HG02870 (cell line): ENCODE results near the gene MACROD1.
"Not testable (repeated sequence)": the region's sequence is repeated elsewhere in the genome, so short reads cannot be mapped to it uniquely, and the experiment has no call there.

Experiments used
- ATAC-seq: cut with Tn5 transposase; IDR thresholded peaks from one replicate; pipeline ENCODE4 v1.9.1; 2021; ENCODE audit warnings: mild to moderate bottlenecking, moderate library complexity; ENCODE audit not compliant: unreplicated experiment

The MACROD1 gene

DNA sequence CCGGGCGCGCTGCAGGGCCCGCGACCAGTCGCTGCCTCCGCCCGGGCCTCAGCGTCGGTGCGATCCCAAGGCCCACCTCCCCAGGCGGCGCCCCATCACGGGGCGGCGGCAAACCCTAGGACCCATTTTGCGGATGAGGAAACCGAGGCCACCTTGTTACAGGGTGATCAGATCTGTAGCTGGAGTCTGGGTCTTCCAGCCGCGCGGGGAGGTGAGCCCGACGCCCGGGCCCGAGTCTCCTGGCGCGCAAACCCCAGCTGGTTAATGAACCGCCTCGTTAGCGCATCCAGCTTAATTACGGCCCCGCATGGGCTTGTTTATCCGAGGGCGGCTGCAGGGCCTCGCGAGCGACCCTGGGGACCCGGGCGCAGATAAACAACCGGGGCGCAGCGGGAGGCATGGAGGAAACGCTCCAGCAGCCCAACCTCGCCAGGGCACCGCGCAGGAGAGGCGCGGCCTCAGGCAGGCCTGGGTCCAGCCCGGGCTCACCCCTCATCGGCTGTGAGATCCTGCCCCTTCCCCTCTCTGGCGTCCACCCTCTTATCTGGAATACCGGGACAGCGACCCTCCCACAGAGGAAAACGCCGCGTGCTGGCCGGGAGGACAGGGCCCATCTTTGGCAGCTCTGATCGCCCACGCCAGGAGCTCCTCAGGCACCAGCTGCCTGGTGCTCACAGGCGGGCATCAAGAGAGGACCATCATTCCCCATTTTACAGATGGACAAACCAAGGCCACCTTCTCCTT is 165.0 kb downstream of the MACROD1 start:
- no peak for ATAC-seq

DNA sequence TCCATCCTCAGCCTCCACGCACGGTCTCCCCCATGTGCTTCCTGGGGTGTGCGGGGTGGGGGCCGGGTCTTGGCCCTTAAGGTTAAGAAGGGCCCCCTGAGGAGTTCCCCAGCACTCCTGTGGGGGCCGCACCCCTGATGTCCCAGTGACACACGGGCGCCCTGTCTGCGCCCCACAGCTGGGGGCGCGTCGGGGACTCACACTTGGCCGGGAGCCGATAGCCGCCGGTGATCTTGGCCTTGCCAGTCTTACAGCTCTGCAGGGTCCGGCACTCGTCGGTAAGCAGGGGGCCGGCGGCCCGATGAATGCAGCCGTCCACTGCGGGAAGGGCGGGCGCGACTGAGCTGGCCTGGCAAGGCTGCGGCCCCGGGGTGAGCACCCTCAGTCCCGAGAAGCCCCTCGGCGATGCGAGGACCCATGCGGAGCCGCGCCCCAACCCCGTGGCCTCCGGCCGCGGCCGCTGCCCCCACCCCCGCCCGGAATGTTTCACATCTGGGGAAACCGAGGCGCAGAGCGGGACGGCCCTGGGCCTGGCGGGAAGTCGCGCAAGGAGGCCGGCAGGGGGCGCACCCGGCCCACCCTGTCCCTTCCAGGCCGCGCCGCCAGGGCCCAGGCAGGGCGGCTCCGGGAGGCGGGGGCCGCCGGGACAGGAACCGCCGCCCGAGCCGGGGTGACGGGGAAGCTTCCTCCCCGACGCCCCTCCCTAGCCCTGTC is 165.7 kb downstream of the MACROD1 start:
- ATAC-seq = no peak

DNA sequence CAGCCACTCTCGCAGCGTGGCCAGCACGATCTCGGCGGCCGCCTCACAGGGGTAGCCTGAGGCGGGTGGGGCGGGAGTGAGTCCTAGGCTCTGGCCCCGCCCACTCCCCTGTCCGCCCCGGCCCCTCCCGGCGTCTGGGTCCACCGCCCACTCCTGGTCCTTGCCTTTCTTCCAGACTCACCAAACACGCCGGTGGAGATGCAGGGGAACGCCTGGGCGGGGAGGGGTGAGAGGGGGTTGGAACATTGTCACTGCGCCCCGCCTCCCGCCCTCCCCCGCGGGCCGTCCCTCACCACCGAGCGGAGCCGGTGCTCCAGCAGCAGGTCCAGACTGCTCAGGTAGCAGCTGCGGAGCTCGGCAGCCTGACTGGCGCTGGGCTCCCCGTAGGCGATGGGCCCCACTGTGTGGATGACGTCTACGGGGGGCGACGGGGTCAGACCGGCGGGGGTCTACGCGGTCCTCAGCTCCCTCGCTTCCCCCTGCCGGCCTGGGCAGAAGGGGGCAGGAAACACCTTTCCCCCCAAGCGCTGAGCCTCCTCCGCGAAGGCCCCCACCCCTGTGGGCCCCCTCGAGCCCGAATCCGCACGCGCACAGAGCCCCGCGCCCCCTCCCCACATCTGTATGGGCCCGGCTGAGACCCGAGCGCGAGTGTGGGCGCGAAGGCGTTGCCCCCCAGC is 166.4 kb downstream of the MACROD1 start:
- no peak for ATAC-seq

DNA sequence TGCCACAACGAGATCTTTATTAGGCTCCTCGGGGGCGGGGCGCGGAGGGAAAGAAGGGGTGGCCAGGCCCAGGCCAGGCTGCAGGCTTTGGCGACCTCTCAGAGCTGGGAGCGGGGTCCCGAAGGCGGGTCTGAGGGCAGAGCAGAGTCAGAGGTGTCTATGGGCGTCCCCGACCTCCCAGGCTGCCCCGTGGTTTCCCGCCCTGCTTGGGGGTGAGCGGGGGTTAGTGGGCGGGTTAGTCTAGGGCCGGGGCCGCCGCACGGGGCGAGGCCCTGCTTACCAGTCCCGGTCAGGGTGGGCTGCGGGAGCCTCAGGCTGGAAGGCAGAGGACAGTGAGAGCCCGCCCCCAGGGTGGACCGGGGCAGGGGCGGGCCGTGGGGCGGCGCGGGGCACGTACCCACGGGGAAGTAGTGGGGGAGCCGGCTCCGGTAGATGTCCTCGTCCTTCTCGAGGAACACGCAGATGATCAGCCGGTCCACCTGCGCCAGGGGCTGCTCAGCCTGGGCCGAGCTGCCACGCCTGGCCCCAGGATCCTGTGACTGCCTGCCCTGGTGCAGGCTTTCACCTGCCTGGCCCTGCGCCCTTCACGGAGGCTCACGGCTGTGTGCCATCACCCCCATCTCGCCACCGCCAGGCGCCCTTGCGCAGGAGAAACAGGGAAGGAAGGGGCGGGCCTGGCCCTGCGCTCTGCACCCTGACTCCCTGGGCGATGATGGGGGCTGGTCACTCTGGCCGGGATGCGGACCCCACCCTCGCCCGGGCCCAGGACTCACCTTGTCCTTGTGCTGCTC is 167.2 kb downstream of the MACROD1 start:
- ATAC-seq = no peak

DNA sequence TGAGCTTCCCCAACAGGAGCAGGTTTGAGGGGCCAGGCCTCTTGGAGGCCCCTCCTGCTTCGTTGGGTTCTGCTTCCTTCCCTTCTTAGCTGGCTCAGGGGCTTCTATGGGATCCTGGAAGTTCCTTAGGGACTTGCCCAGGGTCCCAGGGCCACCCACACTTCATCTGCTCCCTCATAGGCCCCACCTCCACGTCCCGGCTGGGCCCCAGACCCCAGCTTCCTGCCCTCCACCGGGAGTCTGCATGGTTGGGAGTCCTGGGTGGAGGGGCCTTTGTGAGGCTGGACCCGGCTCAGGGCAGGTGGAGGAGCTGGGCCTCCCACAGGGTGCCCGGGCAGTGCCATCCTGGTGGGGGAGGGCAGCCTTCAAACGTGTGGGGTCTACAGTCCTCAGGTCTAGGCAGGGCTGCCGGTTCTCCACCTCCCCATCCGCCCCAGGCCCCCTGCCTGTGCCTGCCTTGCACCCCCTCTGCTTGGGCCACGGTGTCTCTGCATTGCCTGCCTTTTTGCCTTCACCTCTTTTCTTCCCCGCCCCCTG is 168.0 kb downstream of the MACROD1 start:
- ATAC-seq = no peak

DNA sequence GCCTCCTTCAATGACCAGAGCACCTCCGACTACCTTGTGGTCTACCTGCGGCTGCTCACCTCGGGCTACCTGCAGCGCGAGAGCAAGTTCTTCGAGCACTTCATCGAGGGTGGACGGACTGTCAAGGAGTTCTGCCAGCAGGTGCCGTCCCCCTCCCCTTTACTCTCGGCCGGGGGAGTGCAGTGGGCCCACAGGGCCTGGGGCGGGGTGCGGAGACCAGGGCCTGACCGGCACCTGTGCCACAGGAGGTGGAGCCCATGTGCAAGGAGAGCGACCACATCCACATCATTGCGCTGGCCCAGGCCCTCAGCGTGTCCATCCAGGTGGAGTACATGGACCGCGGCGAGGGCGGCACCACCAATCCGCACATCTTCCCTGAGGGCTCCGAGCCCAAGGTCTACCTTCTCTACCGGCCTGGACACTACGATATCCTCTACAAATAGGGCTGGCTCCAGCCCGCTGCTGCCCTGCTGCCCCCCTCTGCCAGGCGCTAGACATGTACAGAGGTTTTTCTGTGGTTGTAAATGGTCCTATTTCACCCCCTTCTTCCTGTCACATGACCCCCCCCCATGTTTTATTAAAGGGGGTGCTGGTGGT is 168.7 kb downstream of the MACROD1 start:
- ATAC-seq = no peak

DNA sequence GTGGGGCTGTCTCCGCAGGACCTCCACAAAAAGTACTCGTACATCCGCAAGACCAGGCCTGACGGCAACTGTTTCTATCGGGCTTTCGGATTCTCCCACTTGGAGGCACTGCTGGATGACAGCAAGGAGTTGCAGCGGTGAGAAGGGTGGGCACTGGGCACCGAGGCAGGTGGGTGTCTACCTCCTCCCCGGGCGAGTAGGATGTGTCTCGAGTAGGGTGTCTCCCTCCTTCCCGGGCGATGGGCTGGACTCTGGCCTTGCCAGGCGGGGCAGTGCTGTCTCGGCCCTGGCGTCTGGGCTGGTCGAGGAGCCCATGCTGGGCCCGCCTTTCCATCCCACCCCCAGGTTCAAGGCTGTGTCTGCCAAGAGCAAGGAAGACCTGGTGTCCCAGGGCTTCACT is 169.4 kb downstream of the MACROD1 start:
- ATAC-seq = no peak

DNA sequence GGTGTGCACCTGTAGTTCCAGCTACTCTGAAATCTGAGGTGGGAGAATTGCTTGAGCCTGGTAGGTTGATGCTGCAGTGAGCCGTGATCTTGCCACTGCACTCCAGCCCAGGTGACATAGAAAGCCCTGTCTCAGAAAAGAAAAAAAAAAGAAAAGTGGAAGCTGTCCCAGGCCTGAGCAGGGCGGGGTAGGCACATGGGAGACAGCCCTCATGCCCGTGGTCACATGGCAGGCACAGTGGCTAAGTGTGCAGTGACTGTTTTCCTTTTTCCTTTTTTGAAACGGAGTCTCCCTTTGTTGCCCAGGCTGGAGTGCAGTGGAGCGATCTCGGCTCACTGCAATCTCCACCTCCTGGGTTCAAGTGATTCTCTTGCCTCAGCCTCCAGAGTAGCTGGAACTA is 171.9 kb downstream of the MACROD1 start:
- no peak for ATAC-seq

DNA sequence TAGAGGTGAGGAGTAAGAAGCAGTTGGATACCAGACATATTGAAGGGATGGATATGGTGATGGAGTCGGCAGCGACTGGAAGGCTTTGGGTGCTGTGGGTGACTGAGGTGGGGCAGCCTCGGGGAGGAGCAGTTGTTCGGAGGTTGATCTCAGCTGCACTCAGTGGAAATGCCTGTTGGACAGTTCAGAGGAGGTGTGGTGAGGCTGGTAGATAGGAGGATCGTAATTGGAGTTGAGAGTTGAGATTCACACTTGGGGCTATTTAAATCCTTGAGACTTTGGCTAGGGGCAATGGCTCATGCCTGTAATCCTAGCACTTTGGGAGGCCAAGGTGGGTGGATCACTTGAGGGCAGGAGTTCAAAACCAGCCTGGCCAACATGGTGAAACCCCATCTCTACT is 172.8 kb downstream of the MACROD1 start:
- ATAC-seq = no peak

DNA sequence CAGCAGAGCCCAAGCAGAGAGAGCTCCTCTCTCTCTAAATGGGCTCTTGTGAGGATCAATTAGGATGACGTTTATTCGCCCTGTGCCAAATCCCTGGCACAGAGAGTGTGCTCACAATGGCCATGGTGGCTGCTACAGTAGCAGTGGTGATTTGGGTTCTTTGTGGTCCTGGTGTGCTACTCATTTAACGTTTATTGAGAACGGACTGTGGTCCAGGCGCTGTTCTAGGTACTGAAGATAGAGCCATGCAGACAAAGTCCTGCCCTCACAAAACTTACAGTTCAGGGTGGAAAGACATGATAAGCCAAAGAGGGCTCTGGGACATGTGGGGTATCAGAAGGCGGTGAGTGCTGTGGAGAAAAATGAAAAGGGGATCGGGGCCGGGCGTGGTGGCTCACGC is 174.4 kb downstream of the MACROD1 start:
- ATAC-seq = no peak

DNA sequence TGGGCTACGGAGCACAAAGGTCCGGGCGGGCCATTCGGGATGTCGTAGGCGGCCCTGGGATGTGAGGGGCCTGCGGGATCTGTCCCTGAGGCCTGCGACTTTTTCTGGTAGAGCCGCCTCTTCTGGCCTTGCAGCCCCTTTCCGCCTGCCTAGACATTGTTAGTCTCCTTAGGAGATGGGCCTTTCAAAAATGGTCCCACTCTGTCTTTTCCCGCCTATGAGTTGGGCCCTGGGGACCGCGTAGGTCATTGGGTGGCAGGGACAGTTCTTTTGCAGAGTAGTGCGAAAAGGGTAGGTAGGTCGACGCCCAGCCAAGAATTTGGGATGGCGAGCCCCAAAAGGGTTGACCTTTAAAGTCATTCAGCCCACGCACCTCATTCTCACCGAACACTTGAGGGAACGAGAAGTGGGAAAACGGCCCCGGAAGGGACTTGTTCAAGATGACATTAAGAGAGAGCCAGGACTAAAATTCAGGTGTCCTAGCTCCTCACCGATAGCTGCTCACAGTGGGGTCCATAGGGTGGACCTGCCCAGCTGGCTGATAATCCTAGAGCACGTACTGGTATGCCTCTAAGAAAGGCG is 178.9 kb downstream of the MACROD1 start:
- ATAC-seq = no peak

DNA sequence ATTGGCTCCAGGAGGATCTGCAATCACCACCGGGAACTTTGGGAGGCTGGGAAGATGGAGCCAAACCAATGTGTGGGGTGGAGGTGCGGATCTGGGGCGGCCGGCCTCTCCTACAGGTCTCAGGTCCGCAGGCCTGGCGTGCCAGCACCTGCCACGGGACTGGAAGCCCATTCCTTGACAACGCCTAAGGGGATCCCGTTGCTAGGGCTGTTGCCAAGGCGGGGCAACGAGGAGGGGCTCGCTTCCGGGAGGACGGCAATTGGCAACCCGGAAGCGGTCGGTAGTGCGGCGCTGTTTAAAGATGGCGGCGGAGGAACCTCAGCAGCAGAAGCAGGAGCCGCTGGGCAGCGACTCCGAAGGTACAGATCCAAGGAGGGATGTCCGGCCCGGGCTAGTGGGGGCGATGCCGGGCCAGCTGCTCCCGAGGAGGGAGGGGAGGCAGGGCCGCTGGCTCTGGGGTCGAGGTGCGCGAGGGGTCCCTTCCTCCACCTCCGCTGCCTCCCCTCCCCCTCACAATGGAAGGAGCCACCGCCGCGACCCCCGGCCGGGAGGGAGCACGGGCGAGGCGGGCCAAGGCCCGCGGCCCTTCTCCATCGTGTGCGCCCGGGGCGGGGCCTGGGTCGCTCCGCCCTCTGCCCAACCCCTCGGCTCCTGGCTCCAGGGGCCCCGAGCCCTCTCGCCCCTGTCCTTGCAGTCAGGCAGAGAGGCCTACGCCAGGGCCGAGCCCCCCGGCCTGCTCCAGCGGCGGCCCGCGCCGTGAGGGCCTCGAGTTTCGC is 179.6 kb downstream of the MACROD1 start, which contains the start of gene OTUB1:
Gene OTUB1 (plus strand): TSS at position 283 of the 776 bp plus-strand sequence. CDS start 19 bp downstream, at position 302.
- peak; percentile 77 for ATAC-seq

DNA sequence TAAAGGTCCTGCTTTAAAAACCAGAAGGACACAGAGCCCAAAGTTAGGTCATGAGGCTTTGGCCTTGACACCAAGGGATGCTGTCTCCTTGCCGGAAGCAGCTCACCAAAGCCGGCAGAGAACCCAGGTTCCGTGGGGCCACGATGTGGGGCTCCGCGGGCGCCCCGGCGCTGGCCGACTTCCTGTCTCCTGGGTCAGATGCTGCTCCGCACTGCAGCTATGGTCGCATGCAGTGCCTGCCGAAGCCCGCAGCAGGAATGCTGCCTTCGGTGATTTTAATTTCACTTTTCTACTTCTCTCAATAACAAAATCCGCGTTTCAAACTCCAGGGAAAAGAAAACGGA is 180.1 kb downstream of the MACROD1 start:
- ATAC-seq = no peak

DNA sequence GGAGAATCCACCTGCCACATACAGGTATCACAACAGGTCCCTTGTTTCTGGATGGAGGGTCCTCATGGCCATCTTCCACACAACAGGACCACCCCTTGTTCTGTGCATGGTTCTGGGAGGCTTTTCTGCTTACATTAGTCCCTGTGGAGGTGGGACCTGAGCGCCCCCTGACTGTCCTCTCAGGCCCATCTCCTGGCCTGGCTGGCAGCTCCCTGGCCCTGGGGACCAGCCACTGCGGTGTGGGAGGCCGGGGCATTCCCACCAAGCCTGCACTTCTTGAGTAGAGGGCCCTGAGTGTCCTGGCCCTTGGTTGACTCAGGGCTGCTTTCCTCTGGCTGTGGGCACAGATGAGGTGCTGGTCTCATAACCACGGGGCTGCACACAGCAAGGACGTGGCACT is 186.5 kb downstream of the MACROD1 start:
- no peak for ATAC-seq

DNA sequence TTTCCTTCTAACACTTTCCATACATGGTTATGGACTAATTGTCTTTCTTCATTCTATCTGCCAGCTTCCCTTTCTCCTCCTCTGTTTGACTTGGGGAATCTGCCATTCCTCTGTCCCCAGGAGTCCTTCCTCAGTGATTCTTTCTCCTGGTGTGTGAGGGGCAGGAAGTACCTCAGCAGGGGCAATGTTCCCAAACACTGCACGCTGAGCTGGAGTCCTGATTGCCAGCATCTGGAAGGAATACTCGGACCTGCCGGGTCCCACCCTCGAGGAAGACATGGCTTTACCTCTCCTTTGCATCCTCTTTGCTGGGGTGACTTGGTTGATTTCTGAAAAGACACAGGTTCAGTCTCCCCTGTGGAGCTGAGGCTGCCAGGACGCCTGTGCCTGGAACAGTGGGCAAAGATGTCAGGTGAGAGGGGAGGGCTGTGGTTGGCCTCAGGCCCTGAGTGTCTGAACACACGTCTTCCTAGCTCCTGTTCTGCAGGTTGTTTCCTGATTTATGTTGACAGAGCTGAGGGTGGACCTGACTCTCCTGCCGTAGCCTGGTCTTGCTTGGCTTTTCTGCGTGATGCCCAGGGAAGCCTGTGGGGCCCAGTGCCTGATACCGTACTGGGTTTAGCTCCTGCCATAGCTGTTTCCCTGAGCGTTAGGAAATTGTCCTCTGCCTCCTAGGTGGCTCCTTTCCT is 187.2 kb downstream of the MACROD1 start:
- ATAC-seq = no peak

DNA sequence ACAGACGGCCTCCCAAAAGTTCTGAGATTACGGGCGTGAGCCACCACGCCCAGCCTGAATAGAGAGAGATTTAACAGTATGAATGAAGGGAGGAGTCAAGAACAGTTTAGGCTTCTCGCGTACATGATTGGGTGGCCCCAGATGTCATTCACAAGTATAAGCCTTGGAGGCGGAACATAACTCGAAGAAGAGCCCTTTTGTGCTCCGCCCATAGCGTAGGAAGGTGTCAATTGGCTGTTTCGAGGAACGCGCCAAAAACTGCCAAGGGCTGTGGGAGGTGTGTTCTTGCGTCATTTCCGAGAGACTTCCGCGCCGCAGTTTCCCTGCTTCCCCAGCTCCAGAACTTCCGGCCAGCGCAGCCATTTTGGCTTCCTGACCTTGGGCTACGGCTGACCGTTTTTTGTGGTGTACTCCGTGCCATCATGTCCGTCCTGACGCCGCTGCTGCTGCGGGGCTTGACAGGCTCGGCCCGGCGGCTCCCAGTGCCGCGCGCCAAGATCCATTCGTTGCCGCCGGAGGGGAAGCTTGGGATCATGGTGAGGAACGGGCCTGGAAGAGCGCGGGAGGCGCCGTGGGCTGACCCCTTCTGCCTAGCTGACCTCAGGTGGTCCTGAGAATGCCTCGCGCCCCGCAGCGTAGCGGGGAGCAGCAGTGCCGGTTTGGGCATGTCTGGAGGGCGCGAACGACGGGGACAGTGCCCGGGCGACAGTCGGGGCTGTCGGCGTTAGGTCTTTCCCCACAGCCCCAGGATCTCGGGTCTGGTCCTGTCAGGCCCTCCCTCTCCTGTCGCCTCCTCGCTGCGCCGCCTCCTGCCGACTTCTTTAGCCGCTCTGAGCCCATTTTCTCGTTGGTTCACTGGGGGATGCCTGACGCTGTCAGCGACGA is 191.4 kb downstream of the MACROD1 start, which contains the start of gene COX8A:
Gene COX8A (plus strand): TSS at position 362 of the 885 bp plus-strand sequence. CDS start 61 bp downstream, at position 423.
- peak; percentile 99 for ATAC-seq

DNA sequence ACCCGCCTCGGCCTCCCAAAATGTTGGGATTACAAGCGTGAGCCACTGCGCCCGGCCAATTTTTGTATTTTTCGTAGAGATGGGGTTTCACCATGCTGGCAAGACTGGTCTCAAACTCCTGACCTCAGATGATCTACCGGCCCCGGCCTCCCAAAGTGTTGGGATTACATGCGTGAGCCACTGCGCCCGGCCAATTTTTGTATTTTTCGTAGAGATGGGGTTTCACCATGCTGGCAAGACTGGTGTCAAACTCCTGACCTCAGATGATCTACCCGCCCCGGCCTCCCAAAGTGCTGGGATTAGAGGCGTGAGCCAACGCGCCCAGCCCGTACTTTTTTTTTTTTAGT is 192.0 kb downstream of the MACROD1 start:
- ATAC-seq = not testable (repeated sequence)

DNA sequence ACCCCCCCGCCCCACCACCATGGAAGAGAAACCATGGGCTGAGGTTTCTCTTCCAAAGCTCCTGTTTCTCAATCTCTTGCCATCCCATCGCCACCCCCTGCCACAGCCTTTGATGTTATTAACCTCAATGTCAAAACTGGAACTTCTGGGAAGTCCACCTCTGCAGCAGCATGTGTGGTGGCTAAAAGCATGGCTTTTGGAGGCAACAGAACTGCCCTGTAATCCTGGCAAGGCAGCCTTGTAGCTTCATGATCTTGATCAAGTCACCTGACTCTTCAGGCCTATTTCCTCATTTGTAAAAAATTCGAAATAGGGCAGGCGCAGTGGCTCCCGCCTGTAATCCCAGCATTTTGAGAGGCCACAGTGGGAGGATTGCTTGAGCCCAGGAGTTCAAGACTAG is 195.0 kb downstream of the MACROD1 start:
- ATAC-seq = no peak
